ENCODE results near the gene UGT1A5.

The UGT1A5 gene

DNA sequence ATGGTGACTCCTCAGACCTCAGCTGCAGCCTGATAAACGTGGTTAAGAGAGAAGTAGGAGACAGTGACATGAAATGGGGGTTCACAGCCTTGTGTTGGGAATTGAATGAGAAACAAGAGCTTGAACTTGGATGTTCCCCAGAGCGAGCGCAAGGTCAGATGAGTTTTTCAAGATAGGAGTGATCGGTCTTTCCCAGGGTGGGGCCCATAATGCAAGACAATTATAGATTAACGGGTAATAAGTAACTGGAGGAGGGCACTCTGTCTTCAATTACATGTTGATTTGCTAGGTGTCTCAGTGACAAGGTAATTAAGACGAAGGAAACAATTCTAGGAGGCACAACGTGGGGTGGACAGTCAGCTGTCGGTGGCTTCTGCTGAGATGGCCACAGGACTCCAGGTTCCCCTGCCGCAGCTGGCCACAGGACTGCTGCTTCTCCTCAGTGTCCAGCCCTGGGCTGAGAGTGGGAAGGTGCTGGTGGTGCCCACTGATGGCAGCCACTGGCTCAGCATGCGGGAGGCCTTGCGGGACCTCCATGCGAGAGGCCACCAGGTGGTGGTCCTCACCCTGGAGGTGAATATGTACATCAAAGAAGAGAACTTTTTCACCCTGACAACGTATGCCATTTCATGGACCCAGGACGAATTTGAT, at the start of gene UGT1A5:
Gene UGT1A5, plus strand, starts transcription at position 297 of the 651 bp plus-strand sequence. Its CDS starts 85 bp downstream, at position 382.
- no peak for DNase-seq

- DNase-seq, result no peak
Observed at GRCh38 chr2:233663911-233664310, 48.8 kb upstream of the UGT1A5 start.

DNA sequence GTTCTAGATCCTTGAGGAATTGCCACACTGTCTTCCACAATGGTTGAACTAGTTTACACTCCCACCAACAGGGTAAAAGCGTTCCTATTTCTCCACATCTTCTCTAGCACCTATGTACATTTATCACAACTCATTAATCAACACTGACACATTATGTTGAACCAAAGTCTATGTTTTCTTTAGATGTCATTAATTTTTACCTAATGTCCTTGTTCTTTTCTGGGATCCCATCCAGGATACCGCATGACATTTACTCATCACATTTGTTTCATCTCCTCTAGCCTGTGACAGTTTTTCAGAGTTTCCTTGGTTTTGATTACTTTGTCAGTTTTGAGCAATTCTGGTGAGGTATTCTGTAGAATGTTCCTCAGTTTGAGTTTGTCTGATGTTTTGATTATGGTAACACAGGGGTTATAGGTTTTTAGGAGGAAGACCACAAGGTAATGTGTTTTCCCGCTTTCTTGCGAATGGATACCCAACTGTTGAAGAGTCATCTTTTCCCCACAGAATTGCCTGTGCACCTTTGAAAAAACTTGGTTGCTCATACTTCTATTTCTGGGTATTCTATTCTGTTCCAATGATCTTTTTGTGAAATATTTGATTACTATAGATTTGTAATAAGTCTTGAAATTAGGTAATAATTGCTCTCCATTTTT, 44.0 kb upstream of the UGT1A5 start:
- DNase-seq, result no peak

DNA sequence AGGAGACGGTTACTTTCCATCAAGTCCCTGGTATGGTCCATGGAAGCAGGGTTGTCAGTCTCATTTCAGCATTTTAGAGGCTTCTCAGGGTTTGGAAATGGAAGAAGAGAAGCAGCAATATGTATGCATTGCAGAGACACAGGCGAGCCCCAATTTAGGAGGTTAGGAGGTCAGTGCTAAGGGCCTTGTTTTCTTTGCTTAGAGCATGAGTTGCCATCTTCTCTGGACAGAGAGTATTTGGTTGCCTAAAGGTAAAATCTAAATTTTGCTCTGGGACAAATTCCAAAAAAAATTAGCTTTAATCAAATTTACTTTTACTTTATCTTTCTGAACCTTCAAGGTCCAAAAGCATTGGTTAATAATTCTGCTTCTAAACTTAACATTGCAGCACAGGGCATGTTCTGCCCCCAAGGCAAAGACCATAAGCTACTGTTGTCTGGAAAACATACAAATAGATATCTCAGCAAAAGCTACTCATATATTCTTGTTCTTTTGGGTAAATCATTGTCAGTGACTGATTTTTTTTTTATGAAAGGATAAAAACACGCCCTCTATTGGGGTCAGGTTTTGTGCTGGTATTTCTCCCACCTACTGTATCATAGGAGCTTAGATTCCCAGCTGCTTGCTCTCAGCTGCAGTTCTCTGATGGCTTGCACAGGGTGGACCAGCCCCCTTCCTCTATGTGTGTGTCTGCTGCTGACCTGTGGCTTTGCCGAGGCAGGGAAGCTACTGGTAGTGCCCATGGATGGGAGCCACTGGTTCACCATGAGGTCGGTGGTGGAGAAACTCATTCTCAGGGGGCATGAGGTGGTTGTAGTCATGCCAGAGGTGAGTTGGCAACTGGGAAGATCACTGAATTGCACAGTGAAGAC, 41.2 kb upstream of the UGT1A5 start, which contains the start of gene UGT1A9:
Gene UGT1A9, plus strand, starts transcription at position 609 of the 872 bp plus-strand sequence. Its CDS starts 37 bp downstream, at position 646.
- DNase-seq, result no peak

DNA sequence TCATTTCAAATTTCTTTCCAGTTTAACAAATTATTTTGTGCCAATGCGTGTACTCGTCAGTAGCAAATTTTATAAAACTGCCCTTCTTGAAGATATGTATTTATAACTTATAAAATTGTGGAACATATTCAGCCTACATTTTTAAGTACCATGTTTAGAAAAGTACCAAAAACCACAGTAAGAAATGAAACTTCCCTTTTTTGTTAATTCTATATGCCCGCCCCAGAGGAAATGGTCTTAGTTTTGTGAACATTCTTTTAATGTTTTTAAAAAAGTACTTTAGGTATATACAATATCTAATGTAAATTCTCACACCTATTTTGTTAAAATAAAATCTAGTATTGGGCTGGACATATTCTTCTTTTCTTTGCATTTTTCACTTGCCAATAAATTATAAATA, 39.8 kb upstream of the UGT1A5 start:
- no peak for DNase-seq

DNA sequence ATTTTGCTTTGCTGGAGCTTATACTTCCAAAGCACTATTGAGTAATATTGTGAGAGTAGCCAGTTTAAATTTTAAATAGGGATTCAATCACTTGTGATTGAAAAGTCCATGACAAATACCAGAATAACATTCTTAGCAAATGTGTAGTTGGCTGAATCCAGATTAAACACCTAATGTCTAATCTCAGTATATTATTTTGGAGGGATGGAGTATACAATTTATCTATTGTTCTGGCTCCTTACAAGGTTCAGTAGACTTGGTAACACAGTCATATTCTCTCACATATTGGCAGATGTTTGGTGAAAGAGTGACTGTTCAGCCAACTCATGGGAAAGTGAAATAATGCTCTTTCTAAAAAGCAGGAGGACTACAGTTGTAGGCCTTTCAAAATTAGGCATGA, 38.8 kb upstream of the UGT1A5 start:
- DNase-seq, result no peak

DNA sequence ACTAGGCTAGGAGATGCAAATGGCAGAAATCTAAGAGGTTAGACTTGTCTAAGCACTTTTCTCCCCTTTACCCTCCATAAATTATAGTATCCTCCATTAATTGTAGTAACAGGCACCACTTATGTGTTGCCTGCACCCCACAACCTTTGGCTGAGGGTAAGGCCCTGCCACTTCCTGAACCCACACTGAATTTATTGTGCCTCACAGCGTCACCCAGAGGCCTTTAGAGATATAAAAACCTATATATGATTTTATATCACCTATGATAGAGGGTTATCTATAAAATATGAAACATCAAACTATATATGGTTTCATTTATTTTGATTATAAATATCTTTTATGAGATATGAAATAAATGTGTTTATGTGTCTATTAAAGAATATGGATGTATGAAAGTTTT, 38.4 kb upstream of the UGT1A5 start:
- no peak for DNase-seq

DNA sequence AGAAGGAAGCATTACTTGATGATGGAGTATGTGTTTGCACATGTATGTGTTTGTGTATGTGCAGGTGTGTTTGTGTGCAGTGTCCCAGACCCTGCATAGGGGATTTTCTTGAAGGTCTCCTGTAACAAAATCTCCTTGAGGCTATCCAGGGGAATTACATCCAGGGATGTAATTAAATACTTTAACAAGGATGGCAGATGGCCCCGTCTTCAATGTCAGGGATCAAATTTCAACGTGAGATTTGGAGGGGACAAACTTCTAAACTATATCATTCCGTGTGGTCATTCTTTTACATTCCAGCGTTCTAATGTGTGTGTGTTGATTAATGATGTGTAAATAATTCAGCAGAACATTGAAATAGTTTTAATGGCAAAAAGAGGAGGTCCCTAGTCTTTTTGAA, 37.7 kb upstream of the UGT1A5 start:
- DNase-seq, result no peak

DNA sequence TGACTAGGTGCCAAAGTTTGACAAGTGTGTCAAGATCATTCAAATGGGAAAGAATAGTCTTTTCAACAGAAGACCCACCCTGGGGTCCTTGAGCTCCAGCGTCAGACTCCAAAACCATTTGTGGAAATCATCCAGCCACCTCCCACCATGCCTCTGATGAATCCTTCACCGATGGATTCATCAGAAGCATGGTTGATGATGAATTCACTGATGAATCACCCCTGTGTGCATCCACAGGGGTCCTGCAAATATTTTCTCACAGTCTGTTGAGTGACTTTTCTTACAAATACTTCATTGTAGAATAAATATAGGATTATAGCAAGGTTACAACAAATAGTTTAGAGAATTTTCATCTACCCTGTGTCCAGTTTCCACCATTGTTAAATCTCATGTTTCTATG, 36.7 kb upstream of the UGT1A5 start:
- no peak for DNase-seq

- DNase-seq, result no peak
Observed at GRCh38 chr2:233679196-233679595, 33.5 kb upstream of the UGT1A5 start.

- DNase-seq, result no peak
Observed at GRCh38 chr2:233680361-233681045, 32.2 kb upstream of the UGT1A5 start.

DNA sequence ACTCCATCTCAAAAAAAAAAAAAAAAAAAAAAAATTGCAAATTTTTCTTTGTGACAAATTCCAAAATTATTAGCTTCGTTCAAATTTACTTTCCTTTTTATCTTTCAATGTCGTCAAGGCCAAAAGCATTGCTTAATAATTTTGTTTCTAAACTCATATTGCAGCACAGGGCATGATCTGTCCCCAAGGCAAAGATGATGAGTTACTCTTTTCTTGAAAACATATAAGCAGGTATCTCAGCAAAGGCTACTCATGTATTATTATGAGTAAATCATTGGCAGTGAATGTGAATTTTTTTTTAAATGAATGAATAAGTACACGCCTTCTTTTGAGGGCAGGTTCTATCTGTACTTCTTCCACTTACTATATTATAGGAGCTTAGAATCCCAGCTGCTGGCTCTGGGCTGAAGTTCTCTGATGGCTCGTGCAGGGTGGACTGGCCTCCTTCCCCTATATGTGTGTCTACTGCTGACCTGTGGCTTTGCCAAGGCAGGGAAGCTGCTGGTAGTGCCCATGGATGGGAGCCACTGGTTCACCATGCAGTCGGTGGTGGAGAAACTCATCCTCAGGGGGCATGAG, 31.1 kb upstream of the UGT1A5 start, which contains the start of gene UGT1A7:
Gene UGT1A7, plus strand, starts transcription at position 381 of the 579 bp plus-strand sequence. Its CDS starts 37 bp downstream, at position 418.
- no peak for DNase-seq

GRCh38 chr2:233684640-233685039, 28.1 kb upstream of the UGT1A5 start:
- no peak for DNase-seq

GRCh38 chr2:233686928-233687327, 25.8 kb upstream of the UGT1A5 start:
- DNase-seq, result no peak

- no peak for DNase-seq
Observed at GRCh38 chr2:233688341-233688740, 24.4 kb upstream of the UGT1A5 start.

GRCh38 chr2:233689031-233689430, 23.7 kb upstream of the UGT1A5 start:
- no peak for DNase-seq

GRCh38 chr2:233689501-233689900, 23.2 kb upstream of the UGT1A5 start:
- DNase-seq, result no peak

GRCh38 chr2:233690444-233690843, 22.3 kb upstream of the UGT1A5 start:
- no peak for DNase-seq

DNA sequence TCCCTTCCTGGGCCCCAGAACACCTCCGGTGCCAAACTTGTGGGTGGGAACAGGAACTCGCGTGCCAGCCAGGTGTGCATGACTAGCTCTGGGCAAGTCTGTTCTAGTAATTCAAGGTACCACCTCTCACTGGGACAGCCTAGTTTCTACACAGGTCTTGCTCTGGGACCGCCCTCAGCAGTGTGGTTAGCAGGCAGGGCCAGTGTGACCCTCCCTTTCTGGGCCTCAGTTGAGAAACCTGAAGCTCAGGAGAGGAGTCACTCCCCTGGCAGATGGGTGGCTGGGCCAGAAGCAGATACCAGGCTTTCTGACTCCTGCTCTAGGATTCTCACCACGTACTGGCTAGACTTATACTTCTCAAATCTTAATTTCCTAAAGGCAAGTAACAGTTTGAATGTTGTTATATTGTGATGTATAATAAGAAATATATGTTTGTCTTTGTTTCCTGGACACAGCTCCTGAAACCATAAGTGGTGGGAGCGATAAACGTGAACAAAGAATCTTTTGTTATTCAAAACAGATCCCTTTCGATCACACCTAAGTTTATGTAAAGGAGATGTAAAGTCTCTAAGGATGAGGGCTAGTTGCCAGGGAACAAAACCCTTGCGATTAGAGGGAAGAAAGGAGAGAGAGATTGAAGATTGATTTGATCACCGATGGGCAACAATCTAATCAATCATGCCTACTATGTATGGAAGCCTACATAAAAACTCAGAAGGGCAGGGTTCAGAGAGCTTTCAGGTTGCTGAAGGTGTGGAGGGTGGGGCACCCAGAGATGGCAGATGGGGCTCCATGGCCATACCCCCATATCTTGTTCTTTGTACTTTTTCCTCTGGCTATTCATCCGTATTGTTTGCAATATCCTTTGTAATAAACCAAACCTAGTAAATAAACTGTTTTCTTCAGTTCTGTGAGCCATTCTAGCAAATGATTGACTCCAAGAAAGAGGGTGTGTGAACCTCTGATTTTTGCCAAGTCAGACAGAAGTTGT, 21.0 kb upstream of the UGT1A5 start:
- DNase-seq, result no peak

- no peak for DNase-seq
Observed at GRCh38 chr2:233692648-233693047, 20.1 kb upstream of the UGT1A5 start, which contains the start of gene UGT1A6. Gene UGT1A6, plus strand, starts transcription at chr2:233692890. Its CDS starts 115 bp downstream, at chr2:233693005.

DNA sequence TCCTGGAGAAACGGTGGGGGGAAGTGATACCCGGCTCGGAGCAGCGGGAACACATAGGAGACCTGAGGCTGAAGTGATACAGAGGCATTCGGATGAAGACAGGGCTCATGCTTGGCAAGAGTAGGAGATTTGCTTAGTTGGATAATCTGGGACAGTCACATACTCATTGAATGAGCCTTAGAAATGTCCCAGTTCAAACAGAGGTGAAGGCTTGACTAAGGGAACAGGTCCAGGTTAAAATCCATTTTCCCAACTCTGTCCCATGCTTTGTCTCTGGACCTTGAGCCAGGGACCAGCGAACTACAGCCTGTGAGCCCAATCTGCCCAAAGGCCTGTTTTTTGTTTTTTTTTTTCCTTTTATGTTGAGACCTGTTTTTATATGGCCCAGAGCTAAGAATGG, 18.7 kb upstream of the UGT1A5 start:
- DNase-seq, result no peak
